PC-9 (cell line): ENCODE results near the gene PCNT.

Experiments used
- EZH2 ChIP-seq: fragments of 200-600 bp; sonication (generic); IDR thresholded peaks from 2 replicates; pipeline ENCODE4 v1.8.0; 2017; ENCODE audit warnings: antibody characterized with exemption, low read depth
- TF ChIP-seq, protein P1 (sequence below): fragments of 200-600 bp; sonication (generic); conservative IDR thresholded peaks from 2 replicates; pipeline ENCODE4 v1.6.1; 2017; ENCODE audit warnings: mixed run types, antibody characterized with exemption, mild to moderate bottlenecking, moderate library complexity

DNA sequence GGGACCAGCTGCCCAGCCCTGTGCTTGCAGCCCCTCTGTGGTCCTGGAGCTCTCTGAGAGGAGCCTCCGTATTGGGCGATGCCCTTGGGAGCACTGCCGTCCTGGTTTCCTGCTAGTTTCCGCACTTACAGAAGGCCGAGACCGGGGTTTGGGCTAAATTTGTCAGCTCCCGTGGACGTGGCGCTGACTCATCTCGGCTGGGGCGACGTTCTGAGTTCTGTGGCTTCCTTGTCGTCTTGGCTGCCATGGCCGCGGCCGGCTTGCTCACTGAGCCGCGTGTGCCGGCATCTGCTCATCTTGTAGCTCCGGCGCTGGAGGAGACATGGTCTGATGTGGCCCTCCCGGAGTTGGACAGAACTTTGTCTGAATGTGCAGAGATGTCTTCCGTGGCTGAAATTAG lies 64.9 kb downstream of the PCNT start:
- TF ChIP-seq, protein P1, sequence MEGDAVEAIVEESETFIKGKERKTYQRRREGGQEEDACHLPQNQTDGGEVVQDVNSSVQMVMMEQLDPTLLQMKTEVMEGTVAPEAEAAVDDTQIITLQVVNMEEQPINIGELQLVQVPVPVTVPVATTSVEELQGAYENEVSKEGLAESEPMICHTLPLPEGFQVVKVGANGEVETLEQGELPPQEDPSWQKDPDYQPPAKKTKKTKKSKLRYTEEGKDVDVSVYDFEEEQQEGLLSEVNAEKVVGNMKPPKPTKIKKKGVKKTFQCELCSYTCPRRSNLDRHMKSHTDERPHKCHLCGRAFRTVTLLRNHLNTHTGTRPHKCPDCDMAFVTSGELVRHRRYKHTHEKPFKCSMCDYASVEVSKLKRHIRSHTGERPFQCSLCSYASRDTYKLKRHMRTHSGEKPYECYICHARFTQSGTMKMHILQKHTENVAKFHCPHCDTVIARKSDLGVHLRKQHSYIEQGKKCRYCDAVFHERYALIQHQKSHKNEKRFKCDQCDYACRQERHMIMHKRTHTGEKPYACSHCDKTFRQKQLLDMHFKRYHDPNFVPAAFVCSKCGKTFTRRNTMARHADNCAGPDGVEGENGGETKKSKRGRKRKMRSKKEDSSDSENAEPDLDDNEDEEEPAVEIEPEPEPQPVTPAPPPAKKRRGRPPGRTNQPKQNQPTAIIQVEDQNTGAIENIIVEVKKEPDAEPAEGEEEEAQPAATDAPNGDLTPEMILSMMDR: no peak
- no peak for TF ChIP-seq EZH2
